Muscle of arm (tissue), 12 donors: ENCODE measurements around the gene LAMA3. TPM values are rescaled to one million over a fixed set of nuclear protein-coding genes. Genes with fewer than 3 reads are reported as not detected.
A peak's percentile ranks its signal among the peaks of the same experiment; 100 is the strongest.

Experiments used
- DNase-seq: peaks from one replicate; pipeline ENCODE4 v3.0.0-alpha.2; 2013
- polyA plus RNA-seq, 12 donors: library from polyadenylated mRNA; unstranded; fragments of 120-200 nt; gene quantifications; one replicate each; pipeline ENCODE4 v1.2.1, GENCODE V29; 2013; ENCODE audit not compliant: insufficient read length in 12 of 12

LAMA3 gene
- polyA plus RNA-seq, 12 donors: 2.0 to 42.2 (median 3.8) TPM; not detected in 1

DNA sequence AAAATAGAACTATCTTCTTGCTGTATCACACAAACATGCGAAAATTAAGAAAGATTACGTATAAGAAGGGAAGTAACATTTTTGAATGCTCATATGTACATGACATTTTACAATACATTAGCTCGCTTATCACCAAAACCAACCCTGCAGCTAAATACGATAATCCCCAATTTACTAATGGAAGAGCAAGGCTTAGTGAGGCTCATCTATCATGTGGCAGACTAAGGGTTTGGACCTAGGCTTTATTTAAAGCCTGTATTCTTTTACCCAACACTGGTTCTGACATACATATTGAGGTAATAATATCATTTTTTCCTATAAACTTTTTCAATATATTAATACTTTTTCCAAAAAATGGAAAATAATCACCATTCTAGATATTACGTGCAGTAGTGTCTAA is 208.5 kb downstream of the LAMA3 start:
- DNase-seq: no peak

DNA sequence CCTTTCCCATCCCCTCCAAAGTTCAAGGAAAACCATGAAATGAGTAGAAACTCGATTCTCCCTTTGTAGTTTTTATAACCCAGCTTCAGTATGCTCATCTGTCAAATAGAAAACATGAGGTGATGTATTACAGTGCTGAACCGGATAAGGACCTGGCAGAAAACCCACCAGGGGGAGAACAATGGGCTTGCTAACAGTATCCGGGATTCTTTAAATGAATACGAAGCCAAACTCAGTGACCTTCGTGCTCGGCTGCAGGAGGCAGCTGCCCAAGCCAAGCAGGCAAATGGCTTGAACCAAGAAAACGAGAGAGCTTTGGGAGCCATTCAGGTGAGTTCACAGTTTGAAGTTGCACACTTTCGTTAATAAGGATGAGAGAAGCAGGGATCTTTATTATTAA is 211.7 kb downstream of the LAMA3 start:
- no peak for DNase-seq

GRCh38 chr18:23902396-23902795 is 213.1 kb downstream of the LAMA3 start:
- DNase-seq: no peak

DNA sequence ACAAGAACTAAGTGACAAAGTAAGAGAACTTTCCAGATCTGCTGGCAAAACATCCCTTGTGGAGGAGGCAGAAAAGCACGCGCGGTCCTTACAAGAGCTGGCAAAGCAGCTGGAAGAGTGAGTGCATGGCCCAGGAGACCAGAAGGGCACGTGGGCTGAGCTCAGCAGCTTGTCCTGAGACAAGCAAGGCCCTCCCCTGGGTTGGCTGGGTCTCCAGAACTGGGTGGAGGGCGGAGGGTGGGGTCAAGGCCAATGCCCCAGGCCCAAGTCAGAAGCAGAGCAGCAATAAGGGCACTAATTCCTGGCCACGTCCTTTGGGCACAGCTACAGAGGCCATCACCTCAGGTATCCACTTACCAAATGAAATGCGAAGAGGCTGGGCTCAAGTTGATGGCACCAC is 214.7 kb downstream of the LAMA3 start:
- DNase-seq: no peak

GRCh38 chr18:23906658-23907057 is 217.4 kb downstream of the LAMA3 start:
- no peak for DNase-seq

GRCh38 chr18:23908827-23909226 is 219.6 kb downstream of the LAMA3 start:
- no peak for DNase-seq

DNA sequence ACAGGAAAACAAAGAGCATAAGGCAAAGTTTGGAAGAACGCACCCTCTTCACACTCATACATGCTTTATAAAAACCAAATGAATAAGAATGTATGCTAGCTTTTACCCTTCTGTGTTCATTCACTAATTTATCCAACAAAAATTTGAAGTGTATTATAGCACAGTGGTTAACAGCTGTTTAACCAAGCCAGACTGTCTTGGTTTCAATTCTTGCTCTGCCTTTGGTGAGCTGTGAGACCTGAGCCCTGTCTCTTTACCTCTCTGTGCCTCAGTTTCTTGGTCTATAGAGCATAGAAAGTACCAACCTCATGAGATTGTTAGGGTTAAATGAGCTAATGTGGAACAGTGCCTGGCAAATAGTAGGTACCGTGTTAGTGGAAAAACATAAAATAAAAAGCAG is 220.8 kb downstream of the LAMA3 start:
- no peak for DNase-seq

DNA sequence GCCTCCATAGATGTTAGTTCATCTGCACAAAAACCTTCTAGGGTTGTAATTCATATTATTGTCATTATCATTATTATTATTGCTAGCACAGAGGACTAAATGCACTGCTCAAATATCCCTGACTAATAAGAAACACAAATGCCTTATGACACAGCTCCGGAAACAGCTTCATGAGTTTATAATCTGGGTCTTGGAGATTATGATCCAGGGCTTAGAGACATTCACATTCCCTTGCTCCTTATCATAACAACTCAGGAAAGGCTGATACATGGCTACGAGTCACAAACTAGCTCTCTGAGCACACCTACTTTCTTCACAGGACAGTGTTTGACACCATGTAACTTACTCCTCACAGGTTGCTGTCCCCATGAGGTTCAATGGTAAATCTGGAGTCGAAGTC is 223.1 kb downstream of the LAMA3 start:
- DNase-seq: no peak

- no peak for DNase-seq
Observed at GRCh38 chr18:23916338-23916737, 227.1 kb downstream of the LAMA3 start.

GRCh38 chr18:23918395-23919032 is 229.3 kb downstream of the LAMA3 start:
- DNase-seq: peak; percentile 63

GRCh38 chr18:23920054-23920453 is 230.8 kb downstream of the LAMA3 start:
- no peak for DNase-seq

DNA sequence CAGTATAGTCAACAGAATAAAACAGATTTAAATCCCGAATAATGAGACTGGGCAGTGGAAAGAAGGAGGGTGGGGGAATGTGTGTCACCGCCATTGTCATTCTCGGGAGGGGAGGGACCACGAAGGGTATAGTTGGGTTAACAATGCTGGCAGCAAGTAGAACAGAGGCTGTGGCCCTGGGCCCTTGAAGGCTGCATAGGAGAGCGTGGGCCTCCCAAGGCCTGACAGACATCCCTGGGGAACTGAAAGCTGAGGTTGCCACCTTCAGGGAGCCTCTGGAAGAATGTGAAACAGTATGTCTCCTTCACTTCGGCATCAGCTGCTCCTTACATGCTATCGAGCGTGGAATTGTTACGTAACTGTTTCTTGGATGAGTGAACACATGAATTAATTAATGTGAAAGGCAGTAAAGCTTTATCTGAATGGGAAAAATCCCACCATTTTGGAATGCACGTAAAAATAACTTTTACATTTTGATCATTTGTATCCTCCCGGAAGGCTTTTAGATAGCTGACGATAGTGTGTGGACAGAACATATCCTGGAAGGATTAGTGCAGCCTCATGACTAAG is 232.5 kb downstream of the LAMA3 start:
- no peak for DNase-seq

- DNase-seq: no peak
Observed at GRCh38 chr18:23922939-23923338, 233.7 kb downstream of the LAMA3 start.

GRCh38 chr18:23924813-23925212 is 235.6 kb downstream of the LAMA3 start:
- DNase-seq: no peak

DNA sequence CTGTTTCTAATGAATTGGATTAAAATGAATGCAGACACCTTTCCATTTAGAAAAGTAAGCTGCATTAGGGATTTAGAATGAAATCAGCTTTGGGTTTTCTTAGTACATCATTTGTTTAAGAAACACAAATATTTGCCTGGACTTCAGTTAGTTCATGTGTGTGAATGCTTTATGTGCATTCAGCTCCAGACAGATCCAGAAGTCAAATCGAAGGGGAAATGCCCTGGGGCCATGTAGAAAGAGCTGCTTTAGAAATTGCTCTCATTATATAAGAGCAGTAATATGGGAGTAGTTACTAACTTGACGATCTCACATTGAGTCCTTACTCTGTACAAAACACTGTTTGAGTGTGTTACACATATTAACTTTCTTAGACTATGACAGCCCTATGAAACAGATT is 237.3 kb downstream of the LAMA3 start:
- no peak for DNase-seq

GRCh38 chr18:23927821-23928746 is 238.8 kb downstream of the LAMA3 start:
- DNase-seq: no peak

DNA sequence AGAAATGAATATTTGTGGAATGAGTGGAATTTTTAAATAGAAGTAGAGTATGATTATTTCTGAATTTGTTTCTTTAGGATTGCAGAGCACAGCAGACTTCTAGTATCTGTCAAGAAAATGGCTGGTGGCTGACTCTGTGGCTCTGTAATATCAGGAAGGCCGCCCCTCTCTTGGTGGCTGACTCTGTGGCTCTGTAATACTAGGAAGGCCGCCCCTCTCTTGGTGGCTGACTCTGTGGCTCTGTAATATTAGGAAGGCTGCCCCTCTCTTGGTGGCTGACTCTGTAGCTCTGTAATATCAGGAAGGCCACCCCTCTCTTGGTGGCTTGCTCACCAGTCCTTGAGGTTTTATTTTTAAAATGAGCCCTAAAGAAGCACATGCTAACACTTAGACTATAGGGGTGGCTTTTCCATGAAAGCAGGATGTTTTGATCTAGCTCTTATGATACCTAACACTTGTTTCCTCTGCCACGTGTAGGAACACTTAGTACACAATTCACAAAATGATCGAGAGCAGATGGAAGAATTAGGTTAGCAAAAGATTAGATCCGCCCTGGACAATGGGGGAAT is 240.2 kb downstream of the LAMA3 start:
- DNase-seq: no peak

DNA sequence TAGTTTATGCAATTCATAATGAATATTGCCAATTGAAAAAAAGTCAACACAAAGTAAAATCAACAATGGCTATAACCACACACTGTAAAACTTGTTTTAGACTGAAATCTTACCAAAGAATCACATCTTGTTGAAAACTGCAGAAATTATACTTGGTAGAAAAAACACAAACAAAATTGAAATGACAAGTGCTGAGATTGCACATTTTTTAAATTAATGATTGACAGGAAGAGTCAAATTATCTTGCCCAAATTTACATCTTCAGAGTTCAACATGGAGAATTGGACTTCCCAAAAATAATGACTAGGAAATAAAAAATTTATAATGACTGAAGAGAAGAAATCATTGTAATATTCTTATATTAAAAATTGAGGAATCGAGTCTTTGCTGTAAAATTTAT is 240.7 kb downstream of the LAMA3 start:
- no peak for DNase-seq

DNA sequence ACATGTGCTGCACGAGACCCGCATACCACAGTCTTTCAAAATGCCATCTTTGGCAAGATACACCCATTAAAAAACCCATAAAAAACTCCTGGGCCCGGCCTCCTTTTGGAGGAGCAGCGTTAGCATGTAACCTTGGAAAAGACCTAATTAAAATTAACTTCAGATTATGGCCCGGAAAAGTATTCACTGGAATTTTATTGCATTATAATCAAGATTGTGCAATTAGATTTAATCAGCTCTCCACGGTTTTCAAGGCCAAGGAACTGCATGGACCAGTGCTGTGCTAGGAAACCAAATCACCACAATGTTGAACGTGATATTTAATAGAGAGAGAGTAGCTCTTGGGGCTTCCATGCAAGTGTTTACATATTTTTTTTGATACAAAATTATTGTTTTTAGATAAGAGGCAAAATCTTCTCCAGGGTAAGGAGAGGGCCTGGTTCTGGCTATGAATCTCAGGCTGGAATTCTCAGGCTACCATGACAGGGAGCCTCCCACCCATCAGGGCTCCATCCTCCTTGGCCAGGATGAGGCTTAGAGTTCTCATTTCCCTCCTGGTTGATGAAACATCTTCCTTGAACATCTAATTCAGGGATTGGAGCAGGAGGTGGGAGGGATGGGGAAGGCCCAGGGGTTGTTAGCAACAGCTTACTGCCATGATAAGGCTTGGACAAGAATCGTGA is 243.3 kb downstream of the LAMA3 start:
- no peak for DNase-seq

DNA sequence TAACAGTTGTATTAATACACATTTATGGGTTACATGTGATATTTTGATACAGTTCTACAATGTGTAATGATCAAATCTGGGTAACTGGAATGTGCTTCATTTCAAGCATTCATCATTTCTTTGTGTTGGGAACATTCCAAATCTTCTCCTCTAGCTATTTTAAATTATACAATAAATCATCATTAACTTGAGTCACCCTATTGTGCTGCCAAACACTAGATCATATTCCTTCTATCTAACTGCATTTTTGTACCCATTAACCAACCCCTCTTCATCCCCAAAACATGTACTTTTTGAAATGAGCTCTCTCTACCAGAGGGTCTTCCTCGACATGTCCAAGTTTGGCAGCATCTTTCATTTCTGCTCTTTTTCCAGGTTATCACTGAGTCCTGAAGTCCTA is 244.2 kb downstream of the LAMA3 start:
- DNase-seq: no peak

GRCh38 chr18:23934252-23934651 is 245.0 kb downstream of the LAMA3 start:
- DNase-seq: no peak

- no peak for DNase-seq
Observed at GRCh38 chr18:23934863-23935262, 245.6 kb downstream of the LAMA3 start.
